Mesenchymal stem cell (in vitro differentiated cells and primary cell): ENCODE measurements around the gene PDHX.

Source experiments
- DNase-seq: peaks from one replicate; pipeline ENCODE4 v3.0.0-alpha.2; 2013
- H2AFZ ChIP-seq: one replicate; pipeline ENCODE4 v1.6.1; 2013; ENCODE audit warnings: low read depth, mild to moderate bottlenecking, control low read depth, inconsistent platforms, low read length, moderate library complexity
- H2AK5ac ChIP-seq: 2 replicates; pipeline ENCODE4 v1.6.1; 2013; ENCODE audit warnings: low read length, moderate library complexity, mild to moderate bottlenecking, inconsistent platforms; ENCODE audit not compliant: severe bottlenecking
- H2BK120ac ChIP-seq: one replicate; pipeline ENCODE4 v1.6.1; 2013; ENCODE audit warnings: low read depth, mild to moderate bottlenecking, inconsistent platforms, low read length, moderate library complexity
- H2BK12ac ChIP-seq, 2 experiments: one replicate each; pipeline ENCODE4 v1.6.1; 2013; ENCODE audit warnings: inconsistent platforms in 2 of 2, low read length in 2 of 2, mild to moderate bottlenecking in 2 of 2, moderate library complexity in 2 of 2, control low read depth in 1 of 2
- H2BK15ac ChIP-seq: one replicate; pipeline ENCODE4 v1.6.1; 2013; ENCODE audit warnings: mild to moderate bottlenecking, low read depth, inconsistent platforms; ENCODE audit not compliant: poor library complexity, severe bottlenecking
- H2BK5ac ChIP-seq: 2 replicates; pipeline ENCODE4 v1.6.1; 2013; ENCODE audit warnings: low read depth, mild to moderate bottlenecking, low read length, control low read depth, inconsistent platforms; ENCODE audit not compliant: poor library complexity, severe bottlenecking
- H3K14ac ChIP-seq, 2 experiments: one replicate each; pipeline ENCODE4 v1.6.1; 2013; ENCODE audit warnings: inconsistent platforms in 2 of 2, low read length in 2 of 2, control low read depth in 1 of 2, mild to moderate bottlenecking in 1 of 2, moderate library complexity in 1 of 2
- H3K18ac ChIP-seq, 2 experiments: one replicate each; pipeline ENCODE4 v1.6.1; 2013; ENCODE audit warnings: inconsistent platforms in 2 of 2, low read length in 2 of 2, control low read depth in 1 of 2, low read depth in 1 of 2, mild to moderate bottlenecking in 1 of 2
- H3K23ac ChIP-seq, 2 experiments: one replicate each; pipeline ENCODE4 v1.6.1; 2013; ENCODE audit warnings: inconsistent platforms in 2 of 2, low read length in 2 of 2, mild to moderate bottlenecking in 2 of 2, moderate library complexity in 2 of 2, control low read depth in 1 of 2
- H3K27ac ChIP-seq: 2 replicates; pipeline ENCODE4 v1.5.1; 2013; ENCODE audit warnings: mild to moderate bottlenecking, moderate library complexity, low read length, control low read depth, inconsistent platforms; ENCODE audit not compliant: poor library complexity, severe bottlenecking
- H3K27me3 ChIP-seq, 2 experiments: 2 replicates each; pipeline versions ENCODE4 v1.6.1 to v1.7.0; 2013; ENCODE audit warnings: low read length in 2 of 2, mild to moderate bottlenecking in 2 of 2, moderate library complexity in 2 of 2, control low read depth in 1 of 2, inconsistent platforms in 1 of 2; ENCODE audit not compliant: control insufficient read depth in 1 of 2, insufficient read depth in 1 of 2
- H3K36me3 ChIP-seq, 2 experiments: 2 replicates each; pipeline versions ENCODE4 v1.6.1 to v1.7.0; 2013; ENCODE audit warnings: low read length in 2 of 2, control low read depth in 1 of 2, inconsistent platforms in 1 of 2, low read depth in 1 of 2, mild to moderate bottlenecking in 1 of 2; ENCODE audit not compliant: insufficient read depth in 2 of 2, control insufficient read depth in 1 of 2
- H3K4ac ChIP-seq, 2 experiments: one replicate each; pipeline ENCODE4 v1.6.1; 2013; ENCODE audit warnings: inconsistent platforms in 2 of 2, low read length in 2 of 2, mild to moderate bottlenecking in 2 of 2, moderate library complexity in 2 of 2, control low read depth in 1 of 2, low read depth in 1 of 2
- H3K4me1 ChIP-seq: 2 replicates; pipeline ENCODE4 v1.6.1; 2013; ENCODE audit warnings: low read depth, low read length, control low read depth; ENCODE audit not compliant: control insufficient read depth, insufficient read depth
- H3K4me2 ChIP-seq: 2 replicates; pipeline ENCODE4 v1.6.1; 2013; ENCODE audit warnings: low read length, mild to moderate bottlenecking, inconsistent platforms; ENCODE audit not compliant: poor library complexity, severe bottlenecking
- H3K4me3 ChIP-seq, 2 experiments: 2 replicates each; pipeline versions ENCODE4 v1.5.1 to v1.7.0; 2013; ENCODE audit warnings: low read length in 2 of 2, mild to moderate bottlenecking in 2 of 2, control low read depth in 1 of 2, low read depth in 1 of 2; ENCODE audit not compliant: insufficient read depth in 1 of 2
- H3K79me1 ChIP-seq: replicated peaks from 2 replicates; pipeline ENCODE4 v1.6.1; 2013; ENCODE audit warnings: mild to moderate bottlenecking, control low read depth, low read length, inconsistent platforms; ENCODE audit not compliant: poor library complexity, severe bottlenecking
- H3K9ac ChIP-seq: 2 replicates; pipeline ENCODE4 v1.7.0; 2013; ENCODE audit warnings: mild to moderate bottlenecking, low read length, moderate library complexity
- H3K9me3 ChIP-seq: 2 replicates; pipeline ENCODE4 v1.7.0; 2013; ENCODE audit warnings: mild to moderate bottlenecking, low read length; ENCODE audit not compliant: control insufficient read depth
- H4K8ac ChIP-seq: one replicate; pipeline ENCODE4 v1.6.1; 2013; ENCODE audit warnings: inconsistent platforms, mild to moderate bottlenecking, low read length, moderate library complexity
- H4K91ac ChIP-seq: one replicate; pipeline ENCODE4 v1.6.1; 2013; ENCODE audit warnings: mild to moderate bottlenecking, low read length, inconsistent platforms
- WGBS: methylation state at CpG from one replicate; pipeline ENCODE4 v1.1.7; 2013; ENCODE audit warnings: mixed read lengths; 5-methylcytosine and 5-hydroxymethylcytosine counted together

Gene PDHX

DNA sequence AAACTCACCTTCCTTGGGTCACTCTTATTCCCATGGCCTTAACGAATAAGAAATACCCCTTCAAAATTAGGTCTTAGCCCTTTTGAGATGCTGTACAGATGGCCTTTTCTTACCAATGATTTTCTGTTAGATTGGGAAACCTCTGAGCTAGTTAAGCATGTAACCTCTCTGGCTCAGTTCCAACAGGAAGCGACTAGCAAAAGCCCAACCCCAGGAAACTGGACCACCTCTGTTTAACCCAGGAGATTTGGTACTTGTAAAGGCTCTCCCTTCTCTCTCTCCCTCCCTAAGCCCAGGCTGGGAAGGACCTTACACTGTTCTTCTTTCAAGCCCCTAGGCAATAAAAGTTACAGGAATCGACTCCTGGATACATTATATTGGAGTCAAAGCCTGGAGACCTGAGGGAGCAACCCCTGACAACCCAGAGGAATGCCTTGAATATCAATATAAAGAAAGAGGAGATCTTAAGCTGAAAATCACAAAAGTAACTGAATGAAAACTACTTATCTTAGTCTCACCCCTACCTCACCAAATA, 11.9 kb upstream of the PDHX start:
- H2BK5ac ChIP-seq, result no peak overlapping the region
- H2AK5ac ChIP-seq, result no peak overlapping the region
- no peak overlapping the region for H3K27ac ChIP-seq
- H2BK12ac ChIP-seq, result no peak overlapping the region
- H2BK15ac ChIP-seq, result no peak overlapping the region
- 87% methylated on average over 3 of the region's 3 CpGs for WGBS
- H3K23ac ChIP-seq, result no peak overlapping the region
- no peak overlapping the region for H2BK120ac ChIP-seq
- no peak overlapping the region for H3K14ac ChIP-seq
- no peak overlapping the region for H4K8ac ChIP-seq
- no peak overlapping the region for H3K4me2 ChIP-seq
- H3K79me1 ChIP-seq, result peaks cover 34% of the 10 kb centered on the region
- no peak for DNase-seq
- H3K9ac ChIP-seq, result no peak overlapping the region
- no peaks in the 10 kb centered on the region for H3K27me3 ChIP-seq
- no peak overlapping the region for H3K18ac ChIP-seq
- peaks cover 25% of the 10 kb centered on the region for H3K9me3 ChIP-seq
- no peaks in the 10 kb centered on the region for H3K4me1 ChIP-seq
- peaks cover 0 to 3% of the 10 kb centered on the region in 2 experiments for H3K36me3 ChIP-seq
- no peak overlapping the region for H4K91ac ChIP-seq
- no peak overlapping the region for H3K4me3 ChIP-seq
- no peak overlapping the region for H3K4ac ChIP-seq
- H2AFZ ChIP-seq, result no peak overlapping the region

DNA sequence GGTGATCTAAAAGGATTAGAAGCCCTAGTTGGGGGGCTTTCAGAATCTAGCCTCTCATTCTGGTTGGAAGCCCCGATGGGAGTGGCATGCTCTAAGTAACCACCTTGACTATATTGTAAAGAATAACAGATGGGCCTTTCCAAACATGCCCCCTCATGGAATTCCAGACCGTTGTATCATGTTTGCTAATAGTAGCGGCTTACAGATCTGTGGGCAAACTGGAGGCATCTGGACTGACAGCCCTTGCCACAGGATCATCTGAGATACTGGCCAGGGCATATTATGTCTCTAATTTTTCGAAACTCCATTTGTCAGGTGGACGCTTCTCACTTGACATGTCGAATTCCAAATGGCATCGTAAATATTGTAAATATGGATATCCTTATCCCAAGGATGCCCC, 10.8 kb upstream of the PDHX start:
- H3K27ac ChIP-seq, result no peak overlapping the region
- no peak overlapping the region for H3K18ac ChIP-seq
- H4K8ac ChIP-seq, result no peak overlapping the region
- WGBS, result 92% methylated on average over 4 of the region's 7 CpGs
- H4K91ac ChIP-seq, result no peak overlapping the region
- H2BK15ac ChIP-seq, result no peak overlapping the region
- no peaks in the 10 kb centered on the region for H3K27me3 ChIP-seq
- DNase-seq, result no peak
- H2BK120ac ChIP-seq, result no peak overlapping the region
- H2BK12ac ChIP-seq, result no peak overlapping the region
- no peak overlapping the region for H2BK5ac ChIP-seq
- peaks cover 29% of the 10 kb centered on the region for H3K79me1 ChIP-seq
- no peak overlapping the region for H3K14ac ChIP-seq
- no peak overlapping the region for H3K4me3 ChIP-seq
- H3K4ac ChIP-seq, result no peak overlapping the region
- H3K9ac ChIP-seq, result no peak overlapping the region
- H3K4me1 ChIP-seq, result no peaks in the 10 kb centered on the region
- H3K23ac ChIP-seq, result no peak overlapping the region
- no peak overlapping the region for H2AK5ac ChIP-seq
- H3K36me3 ChIP-seq, result peaks cover 0 to 4% of the 10 kb centered on the region in 2 experiments
- H2AFZ ChIP-seq, result no peak overlapping the region
- H3K4me2 ChIP-seq, result no peak overlapping the region
- H3K9me3 ChIP-seq, result peaks cover 13% of the 10 kb centered on the region

DNA sequence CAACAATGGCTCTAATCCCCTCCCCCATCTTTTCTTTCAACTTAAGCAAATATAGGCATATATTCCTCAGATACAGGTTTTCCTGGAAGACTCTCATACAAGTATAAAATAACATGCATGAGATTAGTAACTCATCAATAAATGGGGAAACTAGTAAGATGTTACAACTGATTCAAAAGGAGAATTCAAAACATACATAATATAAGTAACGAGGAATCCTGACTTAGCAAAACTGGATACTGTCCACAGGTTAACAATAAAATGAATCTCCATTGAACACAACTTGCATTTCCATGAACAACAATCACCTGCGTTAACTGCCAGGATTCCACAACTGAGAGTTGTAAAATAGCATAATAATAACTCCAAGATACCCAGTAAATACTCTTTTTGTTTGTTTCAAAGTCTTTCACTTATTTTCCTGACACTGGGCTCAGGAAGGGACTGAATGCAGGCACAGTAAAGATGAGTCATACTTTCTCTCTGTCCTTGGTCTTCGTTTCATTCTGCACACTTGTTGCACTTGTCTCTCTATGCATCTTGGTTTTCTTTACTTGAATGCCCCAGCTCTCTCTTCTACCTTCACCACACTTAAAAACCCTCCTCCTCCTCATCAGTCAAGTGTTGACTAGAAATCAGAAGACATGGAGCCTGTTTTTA, 8.4 kb upstream of the PDHX start:
- no peak overlapping the region for H2AFZ ChIP-seq
- no peak overlapping the region for H3K14ac ChIP-seq
- no peak overlapping the region for H2BK120ac ChIP-seq
- H3K36me3 ChIP-seq, result peaks cover 0 to 4% of the 10 kb centered on the region in 2 experiments
- H2BK12ac ChIP-seq, result no peak overlapping the region
- no peak overlapping the region for H3K4me3 ChIP-seq
- no peak overlapping the region for H3K23ac ChIP-seq
- no peak overlapping the region for H3K4me2 ChIP-seq
- peaks cover 24% of the 10 kb centered on the region for H3K79me1 ChIP-seq
- DNase-seq, result peak; percentile 35
- WGBS, result 75% methylated on average over 3 of the region's 3 CpGs
- no peak overlapping the region for H4K91ac ChIP-seq
- H3K27ac ChIP-seq, result no peak overlapping the region
- H4K8ac ChIP-seq, result no peak overlapping the region
- H3K4me1 ChIP-seq, result no peaks in the 10 kb centered on the region
- no peak overlapping the region for H2BK5ac ChIP-seq
- no peak overlapping the region for H2AK5ac ChIP-seq
- H3K18ac ChIP-seq, result no peak overlapping the region
- H2BK15ac ChIP-seq, result no peak overlapping the region
- no peak overlapping the region for H3K9ac ChIP-seq
- H3K9me3 ChIP-seq, result no peaks in the 10 kb centered on the region
- H3K27me3 ChIP-seq, result no peaks in the 10 kb centered on the region
- no peak overlapping the region for H3K4ac ChIP-seq

DNA sequence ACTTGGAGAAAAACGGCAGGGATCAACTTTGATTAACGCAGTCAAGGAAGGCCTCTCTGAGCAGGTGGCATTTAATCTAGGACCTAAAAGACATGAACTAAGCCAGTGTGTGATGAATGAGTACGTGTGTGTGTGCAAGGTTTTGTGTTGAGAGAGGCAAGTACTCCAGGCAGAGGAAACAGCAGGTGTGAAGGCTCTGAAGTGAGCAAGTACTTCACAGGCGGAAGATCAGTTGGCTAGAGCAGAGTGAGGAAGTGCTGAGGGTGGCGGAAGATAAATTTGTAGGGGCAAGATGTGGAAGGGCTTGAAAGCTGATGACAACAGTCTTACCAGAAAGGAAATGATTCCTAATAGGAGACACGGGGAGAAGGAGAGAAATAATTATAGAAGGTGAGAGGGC, 7.0 kb upstream of the PDHX start:
- Histone ChIP-seq H2BK12ac (no peak overlapping the region), H4K8ac (no peak overlapping the region), H2BK5ac (no peak overlapping the region), H2AFZ (no peak overlapping the region), H3K79me1 (peaks cover 25% of the 10 kb centered on the region), H3K23ac (no peak overlapping the region), H3K4me3 (no peak overlapping the region), H3K36me3 (peaks cover 0 to 4% of the 10 kb centered on the region in 2 experiments), H2BK120ac (no peak overlapping the region), H2AK5ac (no peak overlapping the region), H3K27ac (no peak overlapping the region), H3K14ac (no peak overlapping the region), H3K4me2 (no peak overlapping the region), H4K91ac (no peak overlapping the region), H3K9me3 (no peaks in the 10 kb centered on the region), H3K4ac (no peak overlapping the region), H3K9ac (no peak overlapping the region), H2BK15ac (no peak overlapping the region), H3K4me1 (no peaks in the 10 kb centered on the region), H3K27me3 (no peaks in the 10 kb centered on the region), H3K18ac (no peak overlapping the region)
- WGBS, result 74% methylated on average over 6 of the region's 6 CpGs
- no peak for DNase-seq
